CD4-positive, alpha-beta T cell treated with Interleukin-4 for 4 hours (primary cell): ENCODE data around the gene PACSIN1.

Experiments used
- DNase-seq: peaks from one replicate; pipeline ENCODE4 v3.0.0-alpha.2; 2020

Gene PACSIN1

GRCh38 chr6:34465531-34466241 lies at the start of gene PACSIN1:
PACSIN1 (plus strand) TSS chr6:34466076; CDS start chr6:34526306, 60,230 bp downstream.
- no peak for DNase-seq

- DNase-seq, result no peak
These were observed 49.0 kb upstream of the PACSIN1 start for GRCh38 chr6:34416877-34417371.

GRCh38 chr6:34418367-34418766 lies 47.5 kb upstream of the PACSIN1 start:
- DNase-seq, result no peak

GRCh38 chr6:34423254-34423653 lies 42.6 kb upstream of the PACSIN1 start:
- no peak for DNase-seq

GRCh38 chr6:34424200-34425131 lies 41.4 kb upstream of the PACSIN1 start:
- DNase-seq, result no peak

GRCh38 chr6:34425132-34425497 lies 40.8 kb upstream of the PACSIN1 start:
- no peak for DNase-seq

- DNase-seq, result peak; percentile 86
These were observed 40.1 kb upstream of the PACSIN1 start, which contains the start of gene RPS10 for GRCh38 chr6:34425498-34426410. RPS10 (minus strand) TSS chr6:34426069; CDS start chr6:34425221, 848 bp downstream.

- no peak for DNase-seq
These were observed 30.0 kb upstream of the PACSIN1 start for GRCh38 chr6:34435916-34436315.

- no peak for DNase-seq
These were observed 28.9 kb upstream of the PACSIN1 start for GRCh38 chr6:34436803-34437643.

- DNase-seq, result no peak
These were observed 28.3 kb upstream of the PACSIN1 start for GRCh38 chr6:34437644-34437970.

GRCh38 chr6:34438705-34439104 lies 27.2 kb upstream of the PACSIN1 start:
- DNase-seq, result no peak

GRCh38 chr6:34439442-34439841 lies 26.4 kb upstream of the PACSIN1 start:
- no peak for DNase-seq

GRCh38 chr6:34441526-34441925 lies 24.4 kb upstream of the PACSIN1 start:
- DNase-seq, result no peak

- no peak for DNase-seq
These were observed 20.5 kb upstream of the PACSIN1 start for GRCh38 chr6:34445313-34445860.

GRCh38 chr6:34447386-34447785 lies 18.5 kb upstream of the PACSIN1 start:
- DNase-seq, result no peak

GRCh38 chr6:34447910-34448309 lies 18.0 kb upstream of the PACSIN1 start:
- DNase-seq, result no peak

- DNase-seq, result no peak
These were observed 14.7 kb upstream of the PACSIN1 start for GRCh38 chr6:34451192-34451591.

- DNase-seq, result no peak
These were observed 10.0 kb upstream of the PACSIN1 start for GRCh38 chr6:34455831-34456230.

- no peak for DNase-seq
These were observed 8.5 kb upstream of the PACSIN1 start for GRCh38 chr6:34457382-34457741.

GRCh38 chr6:34457742-34458735 lies 7.8 kb upstream of the PACSIN1 start:
- DNase-seq, result no peak
